22Rv1 (cell line): Measurements from ENCODE around the gene SMARCD1.

Experiments
- CTCF ChIP-seq: fragments of 450-650 bp; IDR thresholded peaks from 2 replicates; pipeline ENCODE4 v1.5.1; 2017; ENCODE audit warnings: mild to moderate bottlenecking
- ZFX ChIP-seq: fragments of 450-650 bp; IDR thresholded peaks from 2 replicates; pipeline ENCODE4 v1.6.1; 2017; ENCODE audit warnings: antibody characterized with exemption, borderline replicate concordance

GRCh38 chr12:50103767-50104321 lies 18.7 kb downstream of the SMARCD1 start, which contains the start of gene GPD1:
- TF ChIP-seq CTCF (peak; percentile 28; the same call in 1 of the 2 replicates), ZFX (no peak)
